ENCODE data around the gene HYAL3. TPM values are rescaled to one million over a fixed set of nuclear protein-coding genes. Genes with fewer than 3 reads are reported as not detected.
A peak's percentile ranks its signal among the peaks of the same experiment; 100 is the strongest.

The HYAL3 gene
- total and polyA plus RNA-seq, 2 of the 13 experiments (the other 11 are each of a cell fraction or from before 2014, with no cell fraction given) = 5.5 to 10.4 TPM

DNA sequence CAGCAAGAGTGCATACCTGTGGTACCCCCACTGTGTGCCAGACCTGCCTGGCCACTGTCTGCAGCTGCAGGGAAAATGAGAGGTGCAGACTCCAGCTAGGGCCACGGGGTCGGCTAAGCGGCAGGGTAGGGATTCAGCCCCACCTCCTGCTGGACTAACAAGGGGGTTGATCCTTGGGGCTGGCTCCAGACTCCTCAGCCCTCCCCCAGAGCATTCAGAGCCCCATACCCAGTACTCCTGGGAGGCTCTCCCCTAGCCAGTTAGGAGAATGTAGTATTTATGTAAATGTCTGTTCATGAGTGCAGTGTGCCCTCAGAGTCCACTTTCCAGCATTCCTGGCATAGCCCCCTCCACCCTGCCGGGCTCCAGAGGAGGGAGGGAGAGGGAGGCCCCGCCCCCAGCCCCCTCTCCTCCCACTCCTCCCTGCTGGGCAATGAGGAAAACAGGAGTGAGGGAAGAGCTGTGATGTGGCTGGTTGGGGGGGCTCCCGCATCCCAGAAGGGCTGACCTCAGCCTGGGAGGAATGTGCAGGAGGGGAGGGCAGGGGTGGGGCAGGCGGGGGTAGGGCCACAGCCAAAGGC, 34.7 kb downstream of the HYAL3 start (continued):
- TF ChIP-seq ZGPAT (CRISPR knock-in tag; IDR thresholded peaks at IDR 0.05) = peak; percentile 62; the same call in 1 of the 2 replicates
- TF ChIP-seq, protein P1, sequence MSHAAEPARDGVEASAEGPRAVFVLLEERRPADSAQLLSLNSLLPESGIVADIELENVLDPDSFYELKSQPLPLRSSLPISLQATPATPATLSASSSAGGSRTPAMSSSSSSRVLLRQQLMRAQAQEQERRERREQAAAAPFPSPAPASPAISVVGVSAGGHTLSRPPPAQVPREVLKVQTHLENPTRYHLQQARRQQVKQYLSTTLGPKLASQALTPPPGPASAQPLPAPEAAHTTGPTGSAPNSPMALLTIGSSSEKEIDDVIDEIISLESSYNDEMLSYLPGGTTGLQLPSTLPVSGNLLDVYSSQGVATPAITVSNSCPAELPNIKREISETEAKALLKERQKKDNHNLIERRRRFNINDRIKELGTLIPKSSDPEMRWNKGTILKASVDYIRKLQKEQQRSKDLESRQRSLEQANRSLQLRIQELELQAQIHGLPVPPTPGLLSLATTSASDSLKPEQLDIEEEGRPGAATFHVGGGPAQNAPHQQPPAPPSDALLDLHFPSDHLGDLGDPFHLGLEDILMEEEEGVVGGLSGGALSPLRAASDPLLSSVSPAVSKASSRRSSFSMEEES (CRISPR knock-in tag; IDR thresholded peaks at IDR 0.05) = no peak
- TF ChIP-seq DBP (CRISPR knock-in tag; IDR thresholded peaks at IDR 0.05; ENCODE audit: not compliant biosample characterization) = no peak
- no peak; the same call in 1 of the 2 replicates for TF ChIP-seq SP4 (CRISPR knock-in tag; IDR thresholded peaks at IDR 0.05)
- no peak for TF ChIP-seq ZNF777 (CRISPR knock-in tag; IDR thresholded peaks at IDR 0.05)
- TF ChIP-seq KMT2B (CRISPR knock-in tag; IDR thresholded peaks at IDR 0.05) = no peak
- TF ChIP-seq NFRKB (IDR thresholded peaks at IDR 0.05) = no peak
- TF ChIP-seq, protein P2, sequence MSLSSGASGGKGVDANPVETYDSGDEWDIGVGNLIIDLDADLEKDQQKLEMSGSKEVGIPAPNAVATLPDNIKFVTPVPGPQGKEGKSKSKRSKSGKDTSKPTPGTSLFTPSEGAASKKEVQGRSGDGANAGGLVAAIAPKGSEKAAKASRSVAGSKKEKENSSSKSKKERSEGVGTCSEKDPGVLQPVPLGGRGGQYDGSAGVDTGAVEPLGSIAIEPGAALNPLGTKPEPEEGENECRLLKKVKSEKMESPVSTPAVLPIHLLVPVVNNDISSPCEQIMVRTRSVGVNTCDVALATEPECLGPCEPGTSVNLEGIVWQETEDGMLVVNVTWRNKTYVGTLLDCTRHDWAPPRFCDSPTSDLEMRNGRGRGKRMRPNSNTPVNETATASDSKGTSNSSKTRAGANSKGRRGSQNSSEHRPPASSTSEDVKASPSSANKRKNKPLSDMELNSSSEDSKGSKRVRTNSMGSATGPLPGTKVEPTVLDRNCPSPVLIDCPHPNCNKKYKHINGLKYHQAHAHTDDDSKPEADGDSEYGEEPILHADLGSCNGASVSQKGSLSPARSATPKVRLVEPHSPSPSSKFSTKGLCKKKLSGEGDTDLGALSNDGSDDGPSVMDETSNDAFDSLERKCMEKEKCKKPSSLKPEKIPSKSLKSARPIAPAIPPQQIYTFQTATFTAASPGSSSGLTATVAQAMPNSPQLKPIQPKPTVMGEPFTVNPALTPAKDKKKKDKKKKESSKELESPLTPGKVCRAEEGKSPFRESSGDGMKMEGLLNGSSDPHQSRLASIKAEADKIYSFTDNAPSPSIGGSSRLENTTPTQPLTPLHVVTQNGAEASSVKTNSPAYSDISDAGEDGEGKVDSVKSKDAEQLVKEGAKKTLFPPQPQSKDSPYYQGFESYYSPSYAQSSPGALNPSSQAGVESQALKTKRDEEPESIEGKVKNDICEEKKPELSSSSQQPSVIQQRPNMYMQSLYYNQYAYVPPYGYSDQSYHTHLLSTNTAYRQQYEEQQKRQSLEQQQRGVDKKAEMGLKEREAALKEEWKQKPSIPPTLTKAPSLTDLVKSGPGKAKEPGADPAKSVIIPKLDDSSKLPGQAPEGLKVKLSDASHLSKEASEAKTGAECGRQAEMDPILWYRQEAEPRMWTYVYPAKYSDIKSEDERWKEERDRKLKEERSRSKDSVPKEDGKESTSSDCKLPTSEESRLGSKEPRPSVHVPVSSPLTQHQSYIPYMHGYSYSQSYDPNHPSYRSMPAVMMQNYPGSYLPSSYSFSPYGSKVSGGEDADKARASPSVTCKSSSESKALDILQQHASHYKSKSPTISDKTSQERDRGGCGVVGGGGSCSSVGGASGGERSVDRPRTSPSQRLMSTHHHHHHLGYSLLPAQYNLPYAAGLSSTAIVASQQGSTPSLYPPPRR (CRISPR knock-in tag; IDR thresholded peaks at IDR 0.05; ENCODE audit: borderline replicate concordance) = peak; percentile 28; the same call in 1 of the 2 replicates
- no peak for TF ChIP-seq GATAD1 (CRISPR knock-in tag; IDR thresholded peaks at IDR 0.05)
- no peak for TF ChIP-seq ZNF496 (CRISPR knock-in tag; IDR thresholded peaks at IDR 0.05; ENCODE audit: insufficient replicate concordance)
- TF ChIP-seq, protein P3, sequence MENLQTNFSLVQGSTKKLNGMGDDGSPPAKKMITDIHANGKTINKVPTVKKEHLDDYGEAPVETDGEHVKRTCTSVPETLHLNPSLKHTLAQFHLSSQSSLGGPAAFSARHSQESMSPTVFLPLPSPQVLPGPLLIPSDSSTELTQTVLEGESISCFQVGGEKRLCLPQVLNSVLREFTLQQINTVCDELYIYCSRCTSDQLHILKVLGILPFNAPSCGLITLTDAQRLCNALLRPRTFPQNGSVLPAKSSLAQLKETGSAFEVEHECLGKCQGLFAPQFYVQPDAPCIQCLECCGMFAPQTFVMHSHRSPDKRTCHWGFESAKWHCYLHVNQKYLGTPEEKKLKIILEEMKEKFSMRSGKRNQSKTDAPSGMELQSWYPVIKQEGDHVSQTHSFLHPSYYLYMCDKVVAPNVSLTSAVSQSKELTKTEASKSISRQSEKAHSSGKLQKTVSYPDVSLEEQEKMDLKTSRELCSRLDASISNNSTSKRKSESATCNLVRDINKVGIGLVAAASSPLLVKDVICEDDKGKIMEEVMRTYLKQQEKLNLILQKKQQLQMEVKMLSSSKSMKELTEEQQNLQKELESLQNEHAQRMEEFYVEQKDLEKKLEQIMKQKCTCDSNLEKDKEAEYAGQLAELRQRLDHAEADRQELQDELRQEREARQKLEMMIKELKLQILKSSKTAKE (CRISPR knock-in tag; IDR thresholded peaks at IDR 0.05; ENCODE audit: borderline replicate concordance) = peak; percentile 41; the same call in 1 of the 2 replicates
- no peak for TF ChIP-seq FOXK2 (IDR thresholded peaks at IDR 0.05)
- no peak for TF ChIP-seq ZNF33B (CRISPR knock-in tag; IDR thresholded peaks at IDR 0.05)
- TF ChIP-seq, protein P4, sequence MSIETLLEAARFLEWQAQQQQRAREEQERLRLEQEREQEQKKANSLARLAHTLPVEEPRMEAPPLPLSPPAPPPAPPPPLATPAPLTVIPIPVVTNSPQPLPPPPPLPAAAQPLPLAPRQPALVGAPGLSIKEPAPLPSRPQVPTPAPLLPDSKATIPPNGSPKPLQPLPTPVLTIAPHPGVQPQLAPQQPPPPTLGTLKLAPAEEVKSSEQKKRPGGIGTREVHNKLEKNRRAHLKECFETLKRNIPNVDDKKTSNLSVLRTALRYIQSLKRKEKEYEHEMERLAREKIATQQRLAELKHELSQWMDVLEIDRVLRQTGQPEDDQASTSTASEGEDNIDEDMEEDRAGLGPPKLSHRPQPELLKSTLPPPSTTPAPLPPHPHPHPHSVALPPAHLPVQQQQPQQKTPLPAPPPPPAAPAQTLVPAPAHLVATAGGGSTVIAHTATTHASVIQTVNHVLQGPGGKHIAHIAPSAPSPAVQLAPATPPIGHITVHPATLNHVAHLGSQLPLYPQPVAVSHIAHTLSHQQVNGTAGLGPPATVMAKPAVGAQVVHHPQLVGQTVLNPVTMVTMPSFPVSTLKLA (IDR thresholded peaks at IDR 0.05) = no peak
- no peak for TF ChIP-seq FIP1L1 (IDR thresholded peaks at IDR 0.05; ENCODE audit: borderline replicate concordance, insufficient read depth, low read depth, low read length)
- TF ChIP-seq YEATS2 (CRISPR knock-in tag; IDR thresholded peaks at IDR 0.05; ENCODE audit: borderline replicate concordance) = no peak
- peak; percentile 81; the same call in 1 of the 2 replicates for TF ChIP-seq SP5 (CRISPR knock-in tag; IDR thresholded peaks at IDR 0.05; ENCODE audit: borderline replicate concordance, low read depth)
